T47D (cell line): Measurements from ENCODE around the gene RPS6KA5.

ENCODE experiments used
- DNase-seq, 2 experiments: peaks; one replicate each; pipeline versions ENCODE4 v3.0.0 to v3.0.0-alpha.2; 2011 to 2012; ENCODE audit warnings: low read depth in 1 of 2, low spot score in 1 of 2
- JUND ChIP-seq: IDR thresholded peaks from 2 replicates; pipeline ENCODE4 v1.6.1; 2012; ENCODE audit warnings: low read depth
- in situ Hi-C: cut with HindIII; loops from 2 replicates; pipeline ENCODE4 v1.10.0; 2016; ENCODE audit warnings: low sequenced_read_pairs, low pct_unique_long_range_greater_than_20kb

RPS6KA5 gene

GRCh38 chr14:90924621-90925340, 135.7 kb downstream of the RPS6KA5 start:
- no peak for TF ChIP-seq JUND
- DNase-seq: peak in 1 of 2 experiments; percentile 31
- in situ Hi-C loops: no loop called here

- in situ Hi-C loops: no loop called here
- no peak for TF ChIP-seq JUND
- DNase-seq: no peak
These were observed 138.3 kb downstream of the RPS6KA5 start for GRCh38 chr14:90922141-90922540.

GRCh38 chr14:90911121-90911520, 149.3 kb downstream of the RPS6KA5 start:
- DNase-seq: peak in 1 of 2 experiments; percentile 18
- no peak for TF ChIP-seq JUND
- in situ Hi-C loops: no loop called here

- no peak for TF ChIP-seq JUND
- DNase-seq: no peak
- in situ Hi-C loops: loop anchor here (10.0 kb wide), 1 partner anchor 388 kb away; no protein-coding TSS in a partner anchor
These were observed 153.3 kb downstream of the RPS6KA5 start for GRCh38 chr14:90907178-90907577.

- TF ChIP-seq JUND: no peak
- in situ Hi-C loops: loop anchor here (10.0 kb wide), 1 partner anchor 389 kb away; no protein-coding TSS in a partner anchor
- DNase-seq: no peak
These were observed 154.9 kb downstream of the RPS6KA5 start for GRCh38 chr14:90905531-90905930.

- DNase-seq: peak; percentile 44 to 81
- TF ChIP-seq JUND: no peak
- in situ Hi-C loops: loop anchor here (10.0 kb wide), 1 partner anchor 392 kb away; no protein-coding TSS in a partner anchor
These were observed 157.3 kb downstream of the RPS6KA5 start for GRCh38 chr14:90903101-90903500.

- no peak for DNase-seq
- TF ChIP-seq JUND: no peak
- in situ Hi-C loops: loop anchor here (10.0 kb wide), 1 partner anchor 394 kb away; no protein-coding TSS in a partner anchor
These were observed 159.9 kb downstream of the RPS6KA5 start for GRCh38 chr14:90900476-90901083.

- DNase-seq: no peak
- no peak for TF ChIP-seq JUND
- in situ Hi-C loops: no loop called here
These were observed 163.4 kb downstream of the RPS6KA5 start for GRCh38 chr14:90897022-90897421.

- in situ Hi-C loops: no loop called here
- no peak for TF ChIP-seq JUND
- no peak for DNase-seq
These were observed 166.2 kb downstream of the RPS6KA5 start for GRCh38 chr14:90894241-90894640.

- TF ChIP-seq JUND: no peak
- in situ Hi-C loops: no loop called here
- DNase-seq: no peak
These were observed 166.9 kb downstream of the RPS6KA5 start for GRCh38 chr14:90893510-90893909.

GRCh38 chr14:90892970-90893369, 167.5 kb downstream of the RPS6KA5 start:
- in situ Hi-C loops: no loop called here
- TF ChIP-seq JUND: no peak
- no peak for DNase-seq

- DNase-seq: no peak
- in situ Hi-C loops: no loop called here
- no peak for TF ChIP-seq JUND
These were observed 169.1 kb downstream of the RPS6KA5 start for GRCh38 chr14:90891326-90891725.

GRCh38 chr14:90890322-90891020, 170.0 kb downstream of the RPS6KA5 start:
- no peak for DNase-seq
- TF ChIP-seq JUND: no peak
- in situ Hi-C loops: no loop called here
